Neuronal stem cell (in vitro differentiated cells): ENCODE results near the gene SLC31A1.

Experiments used
- DNase-seq: peaks from one replicate; pipeline ENCODE4 v3.0.0-alpha.2; 2013; ENCODE audit warnings: low spot score
- H2AFZ ChIP-seq: one replicate; pipeline ENCODE4 v1.6.1; 2013; ENCODE audit warnings: mild to moderate bottlenecking, low read length, inconsistent platforms
- H2AK5ac ChIP-seq: 2 replicates; pipeline ENCODE4 v1.6.1; 2013; ENCODE audit warnings: low read depth, mild to moderate bottlenecking, inconsistent platforms, low read length, moderate library complexity, mixed read lengths
- H2BK120ac ChIP-seq: 2 replicates; pipeline ENCODE4 v1.6.1; 2013; ENCODE audit warnings: low read depth, mild to moderate bottlenecking, inconsistent platforms, low read length, moderate library complexity, mixed read lengths
- H2BK12ac ChIP-seq: one replicate; pipeline ENCODE4 v1.6.1; 2013; ENCODE audit warnings: low read length, inconsistent platforms
- H2BK15ac ChIP-seq: 2 replicates; pipeline ENCODE4 v1.6.1; 2013; ENCODE audit warnings: mild to moderate bottlenecking, low read length, inconsistent platforms, mixed read lengths
- H2BK5ac ChIP-seq: one replicate; pipeline ENCODE4 v1.6.1; 2013; ENCODE audit warnings: inconsistent platforms, mild to moderate bottlenecking, low read length, moderate library complexity
- H3K14ac ChIP-seq: one replicate; pipeline ENCODE4 v1.6.1; 2013; ENCODE audit warnings: low read length, inconsistent platforms
- H3K18ac ChIP-seq: 2 replicates; pipeline ENCODE4 v1.6.1; 2013; ENCODE audit warnings: low read length, inconsistent platforms
- H3K23ac ChIP-seq: 2 replicates; pipeline ENCODE4 v1.6.1; 2013; ENCODE audit warnings: low read depth, mild to moderate bottlenecking, mixed read lengths, low read length, inconsistent platforms; ENCODE audit not compliant: poor library complexity
- H3K27ac ChIP-seq: replicated peaks from 3 replicates; pipeline ENCODE4 v1.5.1; 2013; ENCODE audit warnings: low read length, inconsistent platforms
- H3K27me3 ChIP-seq, 3 experiments: 2 replicates each; pipeline ENCODE4 v1.6.1; 2013; ENCODE audit warnings: low read length in 3 of 3, mild to moderate bottlenecking in 2 of 3, inconsistent platforms in 1 of 3, low read depth in 1 of 3, mixed read lengths in 1 of 3, moderate library complexity in 1 of 3; ENCODE audit not compliant: control insufficient read depth in 3 of 3, insufficient read depth in 3 of 3
- H3K36me3 ChIP-seq, 2 donors: replicated peaks in 1 of 2; 2 replicates each; pipeline ENCODE4 v1.6.1; 2013; ENCODE audit warnings: low read length in 2 of 2; ENCODE audit not compliant: control insufficient read depth in 2 of 2, insufficient read depth in 2 of 2
- H3K4ac ChIP-seq: 2 replicates; pipeline ENCODE4 v1.6.1; 2013; ENCODE audit warnings: inconsistent platforms, mild to moderate bottlenecking, low read length, moderate library complexity
- H3K4me1 ChIP-seq, 2 donors: 1 replicate in 1 of 2; 2 replicates in 1 of 2; pipeline ENCODE4 v1.6.1; 2013; ENCODE audit warnings: low read length in 2 of 2, low read depth in 1 of 2; ENCODE audit not compliant: control insufficient read depth in 2 of 2, insufficient read depth in 1 of 2
- H3K4me2 ChIP-seq: one replicate; pipeline ENCODE4 v1.6.1; 2013; ENCODE audit warnings: mild to moderate bottlenecking, low read length, inconsistent platforms; ENCODE audit not compliant: insufficient read depth, poor library complexity, severe bottlenecking
- H3K4me3 ChIP-seq, 2 donors: 2 replicates each; pipeline ENCODE4 v1.5.1; 2013; ENCODE audit warnings: low read length in 2 of 2, mild to moderate bottlenecking in 2 of 2, inconsistent platforms in 1 of 2, moderate library complexity in 1 of 2
- H3K79me1 ChIP-seq: one replicate; pipeline ENCODE4 v1.6.1; 2013; ENCODE audit warnings: low read depth, mild to moderate bottlenecking, inconsistent platforms, low read length, moderate library complexity
- H3K9ac ChIP-seq: one replicate; pipeline ENCODE4 v1.6.1; 2013; ENCODE audit warnings: mild to moderate bottlenecking, low read depth, low read length, inconsistent platforms; ENCODE audit not compliant: poor library complexity
- H3K9me3 ChIP-seq, 2 donors: replicated peaks in 1 of 2; 2 replicates each; pipeline versions ENCODE3 to v1.6.1; 2013; ENCODE audit warnings: low read length in 2 of 2, mild to moderate bottlenecking in 2 of 2, inconsistent platforms in 1 of 2, low read depth in 1 of 2, mixed read lengths in 1 of 2, moderate library complexity in 1 of 2; ENCODE audit not compliant: control insufficient read depth in 2 of 2, insufficient read depth in 1 of 2
- H4K8ac ChIP-seq: one replicate; pipeline ENCODE4 v1.6.1; 2013; ENCODE audit warnings: low read depth, mild to moderate bottlenecking, inconsistent platforms, low read length, moderate library complexity
- H4K91ac ChIP-seq: one replicate; pipeline ENCODE4 v1.6.1; 2013; ENCODE audit warnings: low read length, low read depth, mild to moderate bottlenecking, inconsistent platforms; ENCODE audit not compliant: poor library complexity
- WGBS, 2 donors: extraction: QIAGEN DNeasy Blood & Tissue Kit; methylation state at CpG; one replicate each; pipeline ENCODE4 v1.1.7; 2013; ENCODE audit warnings: missing lambda C conversion rate in 2 of 2, mixed read lengths in 1 of 2; ENCODE audit not compliant: insufficient read length in 2 of 2, insufficient replicate concordance in 1 of 2; ENCODE audit errors: extremely low coverage in 2 of 2; 5-methylcytosine and 5-hydroxymethylcytosine counted together

SLC31A1 gene

GRCh38 chr9:113192455-113192854, 28.9 kb upstream of the SLC31A1 start:
- no peaks in the 10 kb centered on the region for H3K9me3 ChIP-seq
- no CpG with 5 or more reads among the region's 2 CpGs for WGBS, 2 donors

GRCh38 chr9:113199683-113200329, 21.5 kb upstream of the SLC31A1 start:
- no peak overlapping the region for H3K4ac ChIP-seq
- H2AK5ac ChIP-seq, result no peak overlapping the region
- no peak overlapping the region for H2BK15ac ChIP-seq
- no peaks in the 10 kb centered on the region for H3K79me1 ChIP-seq
- no peak overlapping the region for H3K27ac ChIP-seq
- H3K23ac ChIP-seq, result no peak overlapping the region
- no peak overlapping the region for H3K9ac ChIP-seq
- WGBS, 2 donors, result no CpG with 5 or more reads among the region's 4 CpGs
- no peak overlapping the region for H2BK5ac ChIP-seq
- peaks cover 6 to 78% of the 10 kb centered on the region in 2 donors for H3K36me3 ChIP-seq
- DNase-seq, result no peak
- no peak overlapping the region for H2AFZ ChIP-seq
- H3K18ac ChIP-seq, result no peak overlapping the region
- no peak overlapping the region for H3K4me2 ChIP-seq
- no peak overlapping the region for H4K8ac ChIP-seq
- H2BK12ac ChIP-seq, result no peak overlapping the region
- no peak overlapping the region for H4K91ac ChIP-seq
- no peak overlapping the region for H3K4me3 ChIP-seq
- H3K14ac ChIP-seq, result no peak overlapping the region
- no peak overlapping the region for H2BK120ac ChIP-seq
- no peaks in the 10 kb centered on the region for H3K27me3 ChIP-seq
- no peaks in the 10 kb centered on the region for H3K4me1 ChIP-seq
- no peaks in the 10 kb centered on the region for H3K9me3 ChIP-seq

More at GRCh38 chr9:113192455-113192854, 28.9 kb upstream of the SLC31A1 start:
- H3K27ac ChIP-seq, result no peak overlapping the region
- H3K79me1 ChIP-seq, result no peaks in the 10 kb centered on the region
- no peak overlapping the region for H3K4me2 ChIP-seq
- no peak overlapping the region for H2BK12ac ChIP-seq
- H2BK15ac ChIP-seq, result no peak overlapping the region
- H3K4me1 ChIP-seq, result no peaks in the 10 kb centered on the region
- no peak overlapping the region for H3K9ac ChIP-seq
- no peak overlapping the region for H2AFZ ChIP-seq
- no peak overlapping the region for H4K8ac ChIP-seq
- H3K18ac ChIP-seq, result no peak overlapping the region
- H4K91ac ChIP-seq, result no peak overlapping the region
- H3K27me3 ChIP-seq, result no peaks in the 10 kb centered on the region
- no peak overlapping the region for H3K4ac ChIP-seq
- H2AK5ac ChIP-seq, result no peak overlapping the region
- DNase-seq, result no peak
- H3K14ac ChIP-seq, result no peak overlapping the region
- no peak overlapping the region for H2BK120ac ChIP-seq
- peaks cover 12 to 82% of the 10 kb centered on the region in 2 donors for H3K36me3 ChIP-seq
- no peak overlapping the region for H3K4me3 ChIP-seq
- H3K23ac ChIP-seq, result no peak overlapping the region
- no peak overlapping the region for H2BK5ac ChIP-seq

GRCh38 chr9:113205432-113205831, 15.9 kb upstream of the SLC31A1 start:
- H3K4me3 ChIP-seq, result no peak overlapping the region
- no peaks in the 10 kb centered on the region for H3K4me1 ChIP-seq
- H3K9ac ChIP-seq, result no peak overlapping the region
- no peak overlapping the region for H2BK15ac ChIP-seq
- no peaks in the 10 kb centered on the region for H3K79me1 ChIP-seq
- no peak overlapping the region for H2AFZ ChIP-seq
- no peak overlapping the region for H2BK5ac ChIP-seq
- no peaks in the 10 kb centered on the region for H3K27me3 ChIP-seq
- H3K4ac ChIP-seq, result no peak overlapping the region
- H3K27ac ChIP-seq, result no peak overlapping the region
- no peak overlapping the region for H3K23ac ChIP-seq
- no peak overlapping the region for H2BK12ac ChIP-seq
- no peak overlapping the region for H3K4me2 ChIP-seq
- no CpG with 5 or more reads among the region's 2 CpGs for WGBS, 2 donors
- no peak overlapping the region for H3K18ac ChIP-seq
- H3K14ac ChIP-seq, result no peak overlapping the region
- no peak overlapping the region for H4K91ac ChIP-seq
- DNase-seq, result no peak
- H4K8ac ChIP-seq, result no peak overlapping the region
- no peaks in the 10 kb centered on the region for H3K9me3 ChIP-seq
- no peak overlapping the region for H2AK5ac ChIP-seq
- peaks cover 4 to 80% of the 10 kb centered on the region in 2 donors for H3K36me3 ChIP-seq
- H2BK120ac ChIP-seq, result no peak overlapping the region

GRCh38 chr9:113205861-113206260, 15.5 kb upstream of the SLC31A1 start:
- H4K8ac ChIP-seq, result no peak overlapping the region
- H3K14ac ChIP-seq, result no peak overlapping the region
- H3K36me3 ChIP-seq, result peaks cover 4 to 80% of the 10 kb centered on the region in 2 donors
- no peak for DNase-seq
- H2BK12ac ChIP-seq, result no peak overlapping the region
- no peak overlapping the region for H4K91ac ChIP-seq
- no peak overlapping the region for H3K9ac ChIP-seq
- no peaks in the 10 kb centered on the region for H3K79me1 ChIP-seq
- H3K9me3 ChIP-seq, result no peaks in the 10 kb centered on the region
- H3K18ac ChIP-seq, result no peak overlapping the region
- H3K27me3 ChIP-seq, result no peaks in the 10 kb centered on the region
- H2BK120ac ChIP-seq, result no peak overlapping the region
- no peak overlapping the region for H3K27ac ChIP-seq
- no peak overlapping the region for H3K4me3 ChIP-seq
- no peak overlapping the region for H2BK15ac ChIP-seq
- no CpG with 5 or more reads among the region's 1 CpG for WGBS, 2 donors
- H2BK5ac ChIP-seq, result no peak overlapping the region
- no peak overlapping the region for H3K4me2 ChIP-seq
- H3K4me1 ChIP-seq, result no peaks in the 10 kb centered on the region
- no peak overlapping the region for H2AFZ ChIP-seq
- H2AK5ac ChIP-seq, result no peak overlapping the region
- H3K4ac ChIP-seq, result no peak overlapping the region
- H3K23ac ChIP-seq, result no peak overlapping the region
